Measurements from ENCODE around the gene CCDC195.

Gene CCDC195, protein sequence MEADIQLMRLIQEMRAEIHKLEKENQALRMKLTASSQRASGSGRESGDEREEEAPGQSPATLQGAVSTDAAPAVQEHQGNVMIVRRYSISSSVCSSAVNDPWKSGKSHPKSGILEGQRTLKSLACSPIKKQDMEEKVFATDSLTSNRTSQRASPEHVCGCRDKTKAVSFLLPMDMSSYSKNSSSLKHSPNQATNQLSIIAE

DNA sequence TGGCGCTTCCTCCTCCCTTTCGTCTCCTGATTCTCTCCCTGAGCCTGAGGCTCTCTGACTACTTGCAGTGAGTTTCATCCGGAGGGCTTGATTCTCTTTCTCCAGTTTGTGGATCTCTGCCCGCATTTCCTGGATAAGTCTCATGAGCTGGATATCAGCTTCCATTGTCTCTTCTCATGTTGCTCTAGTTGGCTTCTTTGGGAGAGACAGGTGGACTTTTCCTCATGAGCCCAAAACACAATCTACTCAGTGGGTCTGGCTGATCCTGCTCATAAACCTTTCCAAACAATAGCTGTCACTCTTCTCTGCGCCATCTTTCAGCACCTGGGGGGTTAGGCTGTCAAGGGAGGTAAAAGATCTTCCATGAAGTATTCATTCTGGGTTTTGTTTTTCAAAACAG is at the start of gene CCDC195:
TSS of gene CCDC195 (minus strand) at position 165 of the 400 bp plus-strand sequence. CDS start at position 165, 0 bp downstream.
- DNase-seq (ENCODE audit: low read depth): no peak

DNA sequence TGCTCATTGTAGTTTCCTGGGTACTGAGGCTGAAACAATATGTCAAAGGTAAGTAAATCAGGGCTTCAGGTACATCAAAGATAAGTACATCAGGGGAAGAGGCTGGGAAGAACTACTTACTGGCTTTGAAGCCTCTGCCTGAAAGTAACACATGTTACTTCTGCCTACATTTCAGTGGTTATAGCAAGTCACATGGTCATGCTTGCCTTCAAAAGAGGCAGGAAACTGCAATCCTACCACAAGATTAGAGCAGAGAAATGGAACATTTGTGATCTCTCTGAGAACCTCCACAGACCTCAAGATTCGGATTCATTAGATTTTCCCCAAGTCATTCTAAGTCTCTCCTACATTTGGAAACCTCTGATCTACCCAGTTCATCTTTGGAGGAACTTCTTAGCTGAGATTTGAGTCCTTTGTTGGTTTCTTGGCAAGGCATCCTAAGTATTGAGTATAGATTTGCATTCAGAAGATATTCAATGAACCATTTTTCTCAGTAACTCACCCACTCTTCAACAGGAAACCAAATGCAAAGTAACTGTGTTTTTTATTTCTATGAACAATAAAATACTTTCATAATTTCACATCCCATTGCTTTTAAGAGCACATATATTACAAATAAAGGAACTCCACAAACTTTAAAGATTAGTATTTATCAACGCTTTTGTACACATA is 48.5 kb upstream of the CCDC195 start:
- no peak for DNase-seq (ENCODE audit: low read depth)

- DNase-seq (ENCODE audit: low read depth): no peak
Measured at GRCh38 chr2:224757934-224758548, 41.9 kb upstream of the CCDC195 start.

- peak; percentile 69 for DNase-seq (ENCODE audit: low read depth)
Measured at GRCh38 chr2:224753743-224754540, 37.8 kb upstream of the CCDC195 start.

DNA sequence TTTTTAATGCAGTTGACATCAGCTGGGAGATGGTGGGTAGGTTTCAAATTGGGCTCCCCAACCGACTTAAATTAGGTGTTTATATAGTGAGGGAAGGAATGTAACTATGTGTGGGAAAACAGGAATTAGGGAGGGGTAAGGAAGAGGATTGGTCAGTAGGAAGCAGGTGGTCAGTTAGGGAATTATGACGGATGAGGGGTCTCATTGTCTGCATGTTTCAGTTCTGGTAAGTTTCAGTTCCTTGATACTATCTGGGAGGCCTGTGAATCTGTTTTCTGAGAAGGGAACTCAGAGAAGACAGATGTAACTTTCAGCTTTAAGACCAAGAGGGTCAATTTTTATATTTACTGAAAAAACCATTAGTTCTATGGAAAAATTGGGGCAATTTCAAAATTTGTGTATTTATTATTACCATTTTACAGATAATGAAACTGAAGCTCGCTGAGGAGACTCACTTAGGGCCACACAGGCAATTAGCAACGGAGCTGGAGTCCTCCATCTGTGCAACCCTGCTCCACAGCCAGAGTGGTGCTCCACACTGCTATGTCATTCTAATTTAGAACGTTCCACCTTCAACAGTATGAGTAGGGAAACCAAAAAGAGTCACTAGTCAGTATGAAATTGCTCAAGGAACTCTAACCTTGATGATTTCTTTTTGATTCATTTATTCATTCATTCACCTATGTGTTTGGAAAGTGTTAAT is 36.0 kb upstream of the CCDC195 start:
- no peak for DNase-seq (ENCODE audit: low read depth)

GRCh38 chr2:224749136-224749535 is 33.0 kb upstream of the CCDC195 start:
- no peak for DNase-seq (ENCODE audit: low read depth)

DNA sequence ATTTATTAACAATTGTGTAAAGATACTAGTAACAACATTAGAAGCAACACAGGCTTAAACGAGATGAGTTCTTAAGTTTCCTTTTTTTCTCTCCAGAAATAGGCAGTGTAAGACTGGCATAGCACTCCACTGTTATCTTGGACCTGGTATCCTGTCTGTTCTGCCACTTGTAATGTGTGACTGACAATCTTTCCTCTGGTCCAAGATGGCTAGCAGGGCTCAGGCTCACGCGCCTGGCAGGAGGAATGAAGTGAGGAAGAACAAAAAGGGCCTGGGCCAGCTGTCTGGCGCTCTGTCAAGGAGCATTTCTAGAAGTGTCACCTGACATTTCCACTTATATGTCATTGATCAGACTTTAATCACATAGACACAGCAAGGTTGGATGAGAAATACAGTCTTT is 31.6 kb upstream of the CCDC195 start:
- no peak for DNase-seq (ENCODE audit: low read depth)

GRCh38 chr2:224736227-224736626 is 20.1 kb upstream of the CCDC195 start:
- no peak for DNase-seq (ENCODE audit: low read depth)

DNA sequence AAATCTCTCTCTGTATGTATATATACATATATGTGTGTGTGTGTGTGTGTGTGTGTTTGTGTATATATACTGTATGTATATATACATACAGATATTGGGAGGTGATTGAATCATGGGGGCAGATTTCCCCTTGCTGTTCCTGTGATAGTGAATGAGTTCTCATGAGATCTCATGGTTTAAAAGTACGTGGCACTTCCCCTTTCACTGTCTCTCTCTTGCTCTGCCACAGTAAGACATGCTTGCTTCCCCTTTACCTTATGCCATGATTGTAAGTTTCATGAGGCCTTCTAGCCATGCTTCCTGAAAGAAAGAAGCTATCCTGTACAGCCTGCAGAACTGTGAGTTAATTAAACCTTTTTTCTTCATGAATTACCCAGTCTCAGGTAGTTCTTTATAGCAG is 18.8 kb upstream of the CCDC195 start:
- no peak for DNase-seq (ENCODE audit: low read depth)

DNA sequence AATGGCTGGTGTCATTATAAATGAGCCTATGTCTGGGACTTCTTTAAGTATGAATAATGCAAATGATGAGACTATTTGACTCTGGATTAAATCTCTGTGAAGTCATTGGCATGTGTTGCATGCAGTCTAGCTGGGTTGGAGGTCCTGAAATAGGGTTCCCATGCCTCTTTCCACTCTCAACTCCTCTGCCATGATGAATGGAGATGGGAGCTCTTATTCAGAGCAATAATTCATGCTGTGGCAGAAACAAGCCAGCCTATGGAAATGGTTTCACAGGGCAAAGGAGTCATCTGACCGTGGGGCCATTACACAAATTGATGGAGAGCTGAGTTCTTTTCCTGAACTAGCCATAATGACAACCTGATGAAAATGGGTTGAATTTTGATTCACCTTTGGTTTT is 15.5 kb upstream of the CCDC195 start:
- no peak for DNase-seq (ENCODE audit: low read depth)

- no peak for DNase-seq (ENCODE audit: low read depth)
Measured at GRCh38 chr2:224729435-224729834, 13.3 kb upstream of the CCDC195 start.

GRCh38 chr2:224724331-224724730 is 8.2 kb upstream of the CCDC195 start:
- no peak for DNase-seq (ENCODE audit: low read depth)

GRCh38 chr2:224723586-224724217 is 7.5 kb upstream of the CCDC195 start:
- DNase-seq (ENCODE audit: low read depth): peak; percentile 52

GRCh38 chr2:224722770-224723169 is 6.6 kb upstream of the CCDC195 start:
- no peak for DNase-seq (ENCODE audit: low read depth)

DNA sequence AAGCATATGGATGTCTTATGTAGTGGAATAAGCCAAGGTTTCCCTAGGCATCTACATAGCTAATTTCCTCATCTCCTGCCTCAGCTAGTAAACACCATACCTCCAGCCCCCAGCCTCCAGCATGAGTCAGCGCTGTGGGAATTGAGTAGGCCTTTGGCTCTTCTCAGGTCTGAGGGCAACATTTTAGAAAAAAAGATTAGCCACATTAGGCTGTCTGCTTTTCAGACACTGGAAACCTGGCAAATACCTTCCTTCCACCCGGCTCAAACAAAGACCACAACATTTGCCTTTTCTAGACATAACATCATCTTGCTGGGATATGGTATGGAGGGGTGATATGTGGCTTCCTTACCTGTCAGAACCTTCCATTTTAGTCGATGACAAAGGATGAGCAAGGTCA is 6.1 kb upstream of the CCDC195 start:
- no peak for DNase-seq (ENCODE audit: low read depth)

DNA sequence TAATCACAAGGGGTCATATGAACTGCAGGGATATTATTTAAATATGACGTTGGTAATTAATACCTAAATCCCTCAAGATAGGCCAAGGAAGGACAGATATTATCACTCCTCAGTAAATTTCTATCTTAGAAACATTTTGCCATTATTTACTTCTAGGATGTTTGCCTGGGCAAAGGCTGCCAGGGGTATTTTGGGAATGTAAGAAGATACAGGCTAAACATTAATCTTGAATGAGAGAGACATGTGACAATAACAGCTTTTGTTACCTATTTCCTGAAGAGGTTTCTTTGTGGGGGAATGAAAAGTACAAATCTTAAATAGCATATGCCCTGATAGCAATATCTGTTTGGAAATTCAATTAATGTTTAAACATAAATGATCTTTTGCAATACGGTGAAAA is 756 bp upstream of the CCDC195 start:
- DNase-seq (ENCODE audit: low read depth): no peak

DNA sequence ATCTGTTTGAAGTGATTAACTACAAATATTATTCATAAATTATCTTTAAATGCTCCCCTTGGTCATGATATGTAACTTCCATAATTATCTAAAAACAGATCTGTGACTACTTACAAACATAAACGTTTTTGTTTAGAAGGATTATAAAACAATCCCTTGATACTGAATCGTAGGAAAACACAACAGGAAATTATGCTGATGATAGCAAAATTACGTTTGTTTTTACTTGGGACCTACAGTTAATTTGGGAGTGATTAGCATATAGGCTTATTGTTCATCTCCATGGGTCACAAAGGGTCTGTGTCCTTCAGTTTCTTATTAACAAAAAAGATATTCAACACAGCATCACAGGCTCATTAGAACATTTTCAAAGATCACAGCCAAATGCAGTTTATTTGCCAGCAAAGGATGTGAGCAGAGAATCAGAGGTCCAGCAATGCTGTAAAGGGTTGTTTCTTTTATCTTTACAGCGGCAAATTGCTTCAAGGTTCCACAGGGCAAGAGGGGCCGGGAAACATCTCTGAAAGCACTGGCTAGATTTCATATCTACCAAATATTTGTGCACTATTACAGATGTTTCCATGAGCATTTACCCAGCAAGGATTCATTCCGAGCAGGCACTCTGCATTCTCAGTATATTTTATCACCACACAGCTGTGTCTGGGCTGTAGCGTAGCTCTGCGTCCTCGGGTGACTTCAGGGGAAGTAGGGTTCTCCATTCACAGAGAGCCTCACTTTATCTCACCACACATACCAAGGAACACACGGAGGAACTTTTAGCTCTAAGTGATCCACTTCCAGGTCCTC is 4.1 kb downstream of the CCDC195 start:
- no peak for DNase-seq (ENCODE audit: low read depth)

DNA sequence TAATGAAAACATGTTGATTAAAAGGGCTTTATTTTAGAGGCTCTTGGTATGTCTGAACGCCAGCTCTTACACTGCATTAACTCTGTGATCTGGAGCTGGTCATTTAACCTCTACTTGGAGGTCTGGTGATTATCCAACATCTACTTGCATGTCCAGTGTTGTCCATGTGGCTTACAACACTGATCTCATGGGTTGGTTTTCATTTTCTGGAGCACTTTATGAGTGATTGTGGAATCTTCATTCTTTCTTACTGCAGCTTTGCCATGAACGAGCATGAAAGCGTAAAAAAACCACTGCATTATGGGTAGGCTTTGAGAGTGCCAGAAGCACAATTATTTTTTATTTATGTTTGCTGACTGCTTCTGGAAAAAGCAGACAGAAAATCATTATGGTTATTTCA is 4.8 kb downstream of the CCDC195 start:
- no peak for DNase-seq (ENCODE audit: low read depth)

GRCh38 chr2:224709301-224709700 is 6.9 kb downstream of the CCDC195 start:
- DNase-seq (ENCODE audit: low read depth): no peak

GRCh38 chr2:224694502-224694901 is 21.7 kb downstream of the CCDC195 start:
- DNase-seq (ENCODE audit: low read depth): no peak

DNA sequence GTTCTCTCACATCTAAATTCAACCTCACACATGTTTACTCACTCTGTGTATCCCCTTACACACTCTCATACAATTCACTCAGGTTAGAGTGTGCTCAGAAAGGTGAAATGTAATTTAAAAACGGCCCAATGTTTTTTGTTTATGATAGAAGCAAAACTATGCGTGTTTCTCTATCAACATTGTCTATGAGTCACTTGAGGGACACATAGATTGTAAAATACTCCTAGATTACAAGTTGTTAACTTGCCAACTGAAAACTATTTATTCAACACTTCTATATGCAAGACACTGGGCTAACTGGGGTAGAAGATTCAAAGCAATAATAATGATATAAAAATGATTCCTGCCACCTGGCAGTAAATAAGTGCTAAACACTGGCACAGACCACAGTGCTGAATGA is 24.6 kb downstream of the CCDC195 start:
- no peak for DNase-seq (ENCODE audit: low read depth)
